Activated T-cell treated with anti-CD3 and anti-CD28 coated beads, Interleukin-2, amount 50 U/mL, for 48 hours (primary cell): ENCODE results near the gene COMTD1.

Experiments
- DNase-seq, 2 experiments: peaks; one replicate each; pipeline ENCODE4 v3.0.0-alpha.2; 2020

COMTD1 gene

GRCh38 chr10:75235375-75236177 lies at the start of gene COMTD1:
Gene COMTD1 (minus strand): TSS chr10:75235957. CDS start chr10:75235928, 29 bp downstream.
- DNase-seq: peak; percentile 96 to 98

- no peak for DNase-seq
Observed at GRCh38 chr10:75283671-75284470, 48.1 kb upstream of the COMTD1 start.

GRCh38 chr10:75283078-75283670 lies 47.4 kb upstream of the COMTD1 start:
- DNase-seq: no peak

DNA sequence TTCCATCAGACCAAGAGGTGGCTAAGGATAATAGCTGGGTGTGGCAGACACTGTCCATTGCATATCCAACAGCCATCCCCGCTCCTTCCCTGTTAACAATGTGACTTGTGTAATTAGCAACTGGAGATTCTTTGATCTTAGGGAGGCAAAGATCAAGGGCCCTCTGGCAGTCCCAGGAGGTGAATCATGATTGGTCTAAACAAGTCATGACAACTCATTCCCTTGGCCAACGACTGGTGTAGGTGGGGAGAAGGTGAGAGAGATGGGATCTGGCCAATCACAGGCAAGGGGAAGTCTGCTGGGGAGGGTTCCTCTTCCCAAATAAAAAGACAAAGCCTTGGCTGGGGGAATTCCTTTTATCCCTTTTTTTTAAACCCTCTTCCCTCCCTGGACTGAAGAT lies 46.2 kb upstream of the COMTD1 start:
- no peak for DNase-seq

DNA sequence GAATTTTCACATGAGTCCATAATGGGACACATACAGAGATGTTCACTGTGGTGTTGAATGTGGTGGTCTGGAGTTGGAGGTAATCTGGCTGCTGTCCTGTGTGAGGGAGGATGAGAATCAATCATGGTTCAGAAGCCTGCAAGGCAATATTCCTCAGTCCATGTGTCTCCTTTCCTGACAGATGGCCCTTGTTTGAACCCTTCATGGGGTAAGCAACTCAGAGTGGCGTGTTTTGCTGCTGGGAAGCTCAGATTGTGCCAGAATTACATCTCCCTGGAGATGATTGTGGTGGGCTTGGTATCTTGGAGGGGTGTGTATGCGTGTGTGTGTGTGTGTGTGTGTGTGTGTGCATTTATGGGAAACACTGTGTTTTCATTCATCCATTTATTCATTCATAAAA lies 44.5 kb upstream of the COMTD1 start:
- no peak for DNase-seq

- no peak for DNase-seq
Observed at GRCh38 chr10:75276069-75276872, 40.5 kb upstream of the COMTD1 start.

DNA sequence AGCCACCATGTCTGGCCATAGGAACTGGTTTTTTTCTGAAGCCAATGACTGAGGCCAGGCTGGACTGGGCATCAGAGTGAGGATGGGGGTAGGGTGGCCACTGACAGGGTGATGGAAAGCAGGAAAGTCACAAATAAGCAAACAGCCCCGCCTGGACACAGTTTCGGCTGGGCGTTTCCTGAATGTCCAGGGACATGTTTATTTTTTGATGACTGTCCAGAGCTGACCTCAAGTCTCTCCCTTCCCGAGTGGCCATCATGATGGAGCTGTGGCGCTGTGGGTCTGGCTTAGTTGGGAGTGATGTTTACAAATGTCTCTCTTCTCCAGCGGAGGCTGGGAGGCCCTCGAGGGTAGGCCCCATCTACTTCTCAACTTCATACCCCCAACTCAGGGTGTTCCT lies 37.1 kb upstream of the COMTD1 start:
- DNase-seq: no peak

GRCh38 chr10:75272094-75272493 lies 36.3 kb upstream of the COMTD1 start:
- no peak for DNase-seq

DNA sequence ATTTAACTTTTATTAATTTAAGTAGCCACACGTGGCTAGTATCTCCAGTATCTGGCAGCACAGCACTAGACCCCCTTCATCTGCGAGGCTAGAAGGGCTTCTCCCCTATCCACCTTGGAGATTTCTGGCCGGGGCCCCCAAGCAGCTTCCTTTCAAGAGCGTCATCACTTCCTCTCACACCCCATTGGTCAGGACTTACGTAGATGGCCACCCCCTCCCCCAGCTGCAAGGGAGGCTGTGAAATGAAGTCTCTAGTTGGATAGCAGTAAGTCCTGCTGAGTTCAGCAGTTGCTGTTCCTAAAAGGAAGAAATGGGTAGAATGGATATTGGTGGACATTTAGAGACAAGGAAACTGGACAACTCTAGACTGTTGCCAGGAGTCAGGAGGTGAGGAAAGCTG lies 33.8 kb upstream of the COMTD1 start:
- no peak for DNase-seq

GRCh38 chr10:75266945-75267344 lies 31.2 kb upstream of the COMTD1 start:
- no peak for DNase-seq

DNA sequence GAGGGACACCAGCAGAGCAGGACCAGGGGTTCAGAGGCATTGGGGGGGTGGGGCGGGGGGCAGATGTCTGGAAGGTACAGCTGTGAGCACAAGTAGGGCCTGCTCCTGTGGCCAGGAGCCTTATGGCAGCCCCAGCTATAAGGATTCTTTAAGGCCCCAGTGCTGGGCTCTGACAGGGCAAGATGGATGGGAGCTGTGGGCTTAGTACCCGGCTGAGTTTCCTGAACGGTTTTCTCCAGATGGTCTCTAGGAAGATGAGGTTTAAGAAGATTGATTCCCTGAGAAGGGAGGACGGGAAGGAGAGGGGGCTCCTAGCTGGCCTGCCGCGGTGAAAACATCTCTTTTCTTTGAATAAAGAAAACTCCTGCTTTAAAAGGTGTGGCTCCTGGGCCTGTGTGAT lies 30.1 kb upstream of the COMTD1 start:
- no peak for DNase-seq

GRCh38 chr10:75263806-75264205 lies 28.0 kb upstream of the COMTD1 start:
- no peak for DNase-seq

DNA sequence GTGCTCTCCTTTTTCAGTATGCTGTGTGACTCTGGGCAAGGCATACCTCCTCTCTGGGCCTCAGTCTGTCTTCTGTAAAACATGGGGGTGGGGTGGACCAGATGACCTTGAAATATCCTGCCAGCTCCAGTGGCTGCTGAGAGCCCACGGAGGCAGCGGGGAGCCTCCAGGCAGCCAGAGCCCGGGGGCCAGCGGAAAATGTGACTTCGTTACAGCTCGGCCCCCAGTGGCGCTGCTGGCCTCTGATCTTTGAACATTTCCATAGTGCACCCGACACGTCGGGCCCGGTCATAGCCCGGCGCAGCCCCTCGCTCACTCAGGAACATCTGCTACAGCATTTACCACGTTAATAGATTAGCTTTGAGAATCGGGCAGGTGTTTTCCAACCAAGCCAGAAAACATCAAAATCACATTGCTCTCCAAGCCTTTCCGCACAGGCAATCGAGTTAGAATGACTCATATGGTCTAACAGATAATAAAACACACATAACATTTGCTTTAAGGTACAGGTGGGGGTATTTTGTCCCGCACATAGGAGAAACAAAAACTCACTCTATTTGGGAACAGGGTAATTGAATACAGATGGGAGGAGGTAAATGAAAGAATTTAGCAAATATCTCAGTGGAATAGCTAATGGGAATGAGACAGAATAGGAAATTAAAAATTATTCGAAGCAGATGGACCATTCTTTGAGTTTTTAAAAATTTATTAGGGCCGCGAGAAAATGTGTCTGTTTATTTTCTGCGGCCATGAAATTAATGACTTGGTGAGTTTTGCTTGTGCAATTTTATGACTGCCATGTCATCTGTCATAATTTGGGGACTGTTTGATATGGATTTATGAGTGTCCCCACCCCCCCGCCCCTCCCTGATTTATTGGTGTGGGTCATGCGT lies 26.3 kb upstream of the COMTD1 start:
- no peak for DNase-seq

DNA sequence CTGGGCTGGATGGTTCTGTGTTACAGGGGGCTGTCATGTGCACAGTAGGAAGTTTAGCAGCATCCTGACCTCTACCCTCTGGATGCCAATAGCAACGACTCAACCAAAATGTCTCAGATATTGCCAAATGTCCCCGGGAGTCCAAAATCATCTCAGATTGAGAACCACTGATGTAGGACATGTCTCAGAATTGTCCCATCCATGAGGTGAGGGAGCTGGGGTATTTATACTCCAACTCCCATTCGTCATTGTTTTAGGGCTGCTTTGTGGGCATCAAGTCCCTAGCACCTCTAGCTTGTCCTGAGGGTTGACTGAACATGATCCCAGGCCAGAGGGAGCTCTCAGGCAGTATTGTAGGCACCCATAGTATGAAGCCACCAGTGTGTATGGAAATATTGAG lies 25.2 kb upstream of the COMTD1 start:
- DNase-seq: no peak

DNA sequence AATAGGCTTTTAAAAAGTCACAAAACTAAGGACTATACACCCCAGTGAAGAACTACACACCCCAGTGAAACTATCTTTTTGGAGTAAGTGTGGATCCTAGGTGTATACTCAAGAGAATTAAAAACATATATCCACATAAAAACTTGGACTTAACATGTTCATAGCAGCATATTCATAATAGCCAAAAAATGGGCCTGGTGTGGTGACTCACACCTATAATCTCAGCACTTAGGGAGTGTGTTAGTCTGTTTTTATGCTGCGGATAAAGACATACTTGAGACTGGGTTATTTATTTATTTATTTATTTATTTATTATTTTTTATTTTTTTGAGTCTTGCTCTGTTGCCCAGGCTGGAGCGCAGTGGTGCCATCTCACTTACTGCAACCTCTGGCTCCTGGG lies 19.0 kb upstream of the COMTD1 start:
- DNase-seq: no peak

DNA sequence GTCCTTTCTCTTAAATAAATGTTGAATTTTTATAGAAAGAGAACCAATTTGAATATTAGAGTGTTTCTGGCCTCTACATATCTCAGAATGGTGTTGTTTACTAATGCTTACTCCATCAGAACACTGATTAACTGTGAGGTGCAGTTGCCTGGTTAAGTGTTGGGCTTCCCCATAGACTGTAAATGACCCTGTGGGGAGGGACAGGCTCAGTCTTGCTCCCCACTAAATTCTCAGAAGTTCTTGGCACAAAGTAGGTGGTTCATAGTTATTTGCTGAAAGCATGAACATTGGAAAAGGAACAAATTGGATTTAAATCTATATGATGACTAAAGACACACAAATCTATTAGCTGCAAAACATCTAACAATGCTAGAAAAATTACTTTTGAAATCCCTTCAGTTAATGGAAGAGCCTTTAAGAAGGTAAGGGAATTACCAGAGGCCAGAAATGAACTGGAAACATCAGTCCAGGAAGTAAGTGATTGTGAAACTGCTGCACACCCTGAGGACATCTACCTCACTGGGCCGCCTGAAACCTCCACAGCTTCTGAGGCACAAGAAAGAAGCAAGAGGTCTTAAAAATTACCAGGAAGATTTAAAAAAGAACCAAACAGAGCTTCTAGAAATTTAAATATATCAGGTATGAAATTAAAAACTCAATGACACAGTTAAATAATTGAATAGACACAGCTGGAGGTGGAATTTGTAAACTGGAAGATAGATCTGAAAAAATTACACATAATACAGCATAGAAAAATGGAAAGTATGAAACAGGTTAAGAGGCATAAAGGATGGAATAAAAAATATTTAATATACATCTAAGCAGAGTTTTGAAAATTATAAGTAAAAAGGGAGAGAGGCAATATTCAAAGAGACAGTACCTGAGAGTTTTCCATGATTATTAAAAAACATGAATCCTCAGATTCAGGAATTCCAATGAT lies 17.8 kb upstream of the COMTD1 start:
- no peak for DNase-seq

DNA sequence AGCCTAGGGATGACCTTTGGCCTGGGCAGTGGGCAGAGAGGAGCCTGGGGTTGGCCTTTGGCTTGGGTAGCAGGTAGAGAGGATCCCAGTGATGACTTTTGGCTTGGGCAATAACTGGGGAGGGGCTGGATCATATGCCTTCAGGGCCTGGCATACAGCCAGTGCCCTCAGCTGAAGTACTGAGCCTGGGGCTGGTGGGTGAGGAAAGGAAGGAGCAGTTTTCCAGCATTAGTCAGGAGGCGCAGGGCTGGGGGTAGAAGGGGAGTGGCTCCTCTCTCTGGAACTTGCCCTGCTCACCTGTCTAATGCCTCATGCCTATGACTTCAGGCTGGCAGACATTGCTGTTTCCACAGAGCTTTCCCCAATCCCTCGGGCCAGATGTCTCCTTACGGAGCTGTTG lies 15.2 kb upstream of the COMTD1 start:
- no peak for DNase-seq

- DNase-seq: no peak
Observed at GRCh38 chr10:75247797-75248196, 12.0 kb upstream of the COMTD1 start.

DNA sequence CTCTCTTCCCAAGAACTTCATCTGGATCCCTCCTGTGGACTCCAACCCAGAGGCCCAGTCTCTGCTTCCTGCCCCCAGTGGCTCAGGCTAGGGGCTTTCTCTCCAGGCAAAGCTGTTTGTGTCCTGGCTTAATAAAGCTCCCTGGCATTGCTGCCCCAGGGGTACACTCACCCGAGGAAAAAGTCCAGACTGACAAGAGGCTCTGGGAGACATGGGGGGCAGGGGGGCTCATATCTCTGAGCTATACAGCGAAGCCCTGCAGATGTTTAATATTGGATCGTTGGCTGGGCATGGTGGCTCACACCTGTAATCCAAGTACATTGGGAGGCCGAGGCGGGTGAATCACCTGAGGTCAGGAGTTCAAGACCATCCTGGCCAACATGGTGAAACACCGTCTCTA lies 10.7 kb upstream of the COMTD1 start:
- DNase-seq: no peak

GRCh38 chr10:75245354-75246250 lies 9.8 kb upstream of the COMTD1 start:
- DNase-seq: no peak
